Skin of body (tissue), 3 donors: Measurements from ENCODE around the gene ZNF17. TPM values are rescaled to one million over a fixed set of nuclear protein-coding genes. Genes with fewer than 3 reads are reported as not detected.

ENCODE experiments used
- DNase-seq: peaks from one replicate; lab custom pipeline; 2025; lab: John Stamatoyannopoulos, UW
- small RNA-seq: library from RNA; depleted of rRNA; stranded (forward); fragments of <200 nt; gene quantifications from one replicate; pipeline ENCODE3, GENCODE V24; 2014; ENCODE audit warnings: low replicate concordance
- total RNA-seq: library from RNA; depleted of rRNA; stranded (reverse); fragments of >200 nt; gene quantifications from one replicate; pipeline ENCODE4 v1.2.3, GENCODE V29; 2014

Gene ZNF17
- total RNA-seq, 1 donor from 2014 or later = 14.7 TPM

DNA sequence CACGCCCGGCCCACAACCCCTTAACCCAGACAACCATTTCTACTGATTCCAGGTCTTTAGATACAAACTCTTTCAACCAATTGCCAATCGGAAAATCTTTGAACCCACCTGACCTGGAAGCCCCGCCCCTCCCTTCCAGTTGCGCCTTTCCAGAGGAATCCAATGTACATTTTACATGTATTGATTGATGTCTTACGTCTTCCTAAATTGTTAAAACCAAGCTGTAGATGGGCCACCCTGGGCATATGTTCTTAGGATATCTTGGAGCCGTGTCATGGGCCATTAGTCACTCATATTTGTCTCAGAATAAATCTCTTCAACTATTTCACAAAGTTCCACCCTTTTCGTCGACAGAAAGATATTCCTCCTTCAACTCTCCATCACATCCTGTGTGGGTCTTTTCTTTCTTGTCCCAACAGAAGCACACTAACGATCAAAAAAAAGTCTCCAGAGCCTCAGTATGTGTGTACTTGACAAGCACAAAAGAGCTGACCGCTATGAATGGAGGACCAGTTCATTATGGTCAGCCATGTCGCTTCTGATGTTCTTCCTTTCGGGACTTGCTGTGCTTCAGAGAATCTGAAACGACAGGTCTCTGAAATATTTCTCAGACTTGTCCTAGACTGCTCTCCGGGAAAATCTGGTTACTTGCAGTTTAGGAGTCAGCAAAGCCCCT, 23.6 kb downstream of the ZNF17 start:
- DNase-seq = peak; percentile 58

GRCh38 chr19:57435062-57435978, 24.4 kb downstream of the ZNF17 start, which contains the start of gene ZNF749:
TSS of gene ZNF749 (plus strand) at chr19:57435325. CDS start at chr19:57435579, 254 bp downstream.
- DNase-seq = peak; percentile 96

DNA sequence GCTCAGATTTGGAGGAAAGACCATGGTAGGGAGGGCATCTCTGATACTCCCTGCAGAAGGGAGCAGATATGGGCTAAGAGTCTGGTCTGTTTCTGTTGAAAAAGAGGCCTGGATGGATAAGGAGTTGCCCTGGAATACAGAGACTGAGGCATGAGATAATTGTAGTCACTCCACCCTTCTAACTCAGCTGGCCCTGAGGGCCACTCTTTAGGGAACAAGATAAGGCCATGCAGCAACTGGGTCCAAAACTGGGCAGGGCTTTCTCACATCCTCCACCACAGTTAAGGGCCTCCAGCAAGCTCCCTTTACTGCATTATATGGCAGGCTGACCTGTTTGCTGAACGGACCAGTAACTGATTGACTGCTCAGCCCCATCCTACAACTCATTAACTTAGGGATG, 25.5 kb downstream of the ZNF17 start:
- no peak for DNase-seq

- DNase-seq = no peak
Observed at GRCh38 chr19:57437931-57438330, 27.0 kb downstream of the ZNF17 start.

GRCh38 chr19:57438925-57439324, 28.0 kb downstream of the ZNF17 start:
- DNase-seq = no peak

- DNase-seq = no peak
Observed at GRCh38 chr19:57441979-57442752, 31.2 kb downstream of the ZNF17 start.

GRCh38 chr19:57443121-57443696, 32.2 kb downstream of the ZNF17 start:
- no peak for DNase-seq

DNA sequence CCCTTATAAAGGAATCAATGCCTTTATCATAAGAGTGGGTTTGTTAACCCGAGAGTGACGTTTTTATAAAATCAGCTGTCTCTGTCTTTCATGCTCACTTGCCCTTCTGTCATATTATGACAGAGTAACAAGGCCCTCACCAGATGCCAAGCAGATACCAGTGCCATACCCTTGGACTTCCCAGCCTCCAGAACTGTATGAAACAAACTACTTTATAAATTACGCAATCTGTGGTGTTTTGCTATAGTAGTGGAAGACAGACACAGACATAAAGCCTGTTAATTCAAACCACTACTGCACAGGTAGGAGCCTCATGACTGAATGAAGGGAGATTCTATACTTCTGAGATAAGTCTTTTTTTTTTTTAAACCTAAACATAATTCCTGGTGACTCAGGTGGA, 41.3 kb downstream of the ZNF17 start:
- DNase-seq = no peak

DNA sequence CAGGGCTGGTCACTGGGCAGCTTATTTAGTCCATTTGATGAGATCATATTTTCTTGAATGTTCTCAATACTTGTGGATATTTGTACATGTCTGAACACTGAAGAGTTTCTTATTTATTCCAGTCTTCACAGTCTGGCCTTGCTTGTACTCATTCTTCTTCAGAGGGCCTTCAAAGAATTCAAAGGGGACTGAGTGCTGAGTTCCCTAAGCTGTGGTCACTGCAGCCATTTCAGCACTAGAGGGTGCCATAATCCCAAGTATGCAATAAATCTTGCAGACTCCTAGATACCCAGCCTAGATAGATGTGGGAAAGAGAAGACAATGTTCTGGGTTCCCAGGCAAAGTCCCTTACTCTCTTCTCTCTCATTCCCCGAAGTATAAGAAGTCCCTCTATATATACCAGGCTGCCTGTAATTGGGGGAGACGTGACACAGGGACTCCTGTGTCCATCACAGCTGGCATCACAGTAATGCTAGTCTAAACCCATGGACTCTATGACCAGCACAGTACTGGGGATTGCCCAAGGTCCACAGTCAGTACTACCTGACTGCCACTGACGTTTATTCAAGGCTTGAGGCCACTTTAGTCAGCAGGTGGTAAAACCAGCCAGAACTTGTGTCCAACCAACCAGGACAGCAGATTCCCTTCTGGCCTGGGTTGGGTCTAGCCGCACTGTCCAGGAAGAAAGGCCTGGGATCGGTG, 54.9 kb downstream of the ZNF17 start:
- no peak for DNase-seq

- no peak for DNase-seq
Observed at GRCh38 chr19:57466489-57466888, 55.5 kb downstream of the ZNF17 start.

Small RNA genes lying within 50 kb of the gene (small RNA-seq; reads per million reads assigned to genes)
- gene VN1R107P = not detected

Other genes starting within 250 kb of the ZNF17 start
- not detected for gene DUXA, start 243.7 kb upstream of the ZNF17 start, total RNA-seq
- gene ZNF264, start 219.7 kb upstream of the ZNF17 start, total RNA-seq = 21.5 TPM
- 2.3 TPM for gene AURKC, start 180.1 kb upstream of the ZNF17 start, total RNA-seq
- gene ZNF805, start 170.5 kb upstream of the ZNF17 start, total RNA-seq = 27.9 TPM
- gene ZNF460, start 130.7 kb upstream of the ZNF17 start, total RNA-seq = 95.8 TPM
- 12.8 TPM for gene ZNF543, start 90.7 kb upstream of the ZNF17 start, total RNA-seq
- 10.2 TPM for gene ZNF304, start 59.9 kb upstream of the ZNF17 start, total RNA-seq
- gene TRAPPC2B, start 47.6 kb upstream of the ZNF17 start, total RNA-seq = 13.3 TPM
- 3.3 TPM for gene ZNF547, start 47.6 kb upstream of the ZNF17 start, total RNA-seq
- 35.6 TPM for gene ZNF548, start 21.3 kb upstream of the ZNF17 start, total RNA-seq
- gene ZNF749, start 24.2 kb downstream of the ZNF17 start, total RNA-seq = 12.6 TPM
- gene VN1R1, start 46.0 kb downstream of the ZNF17 start, total RNA-seq = 1.2 TPM
- gene ZNF772, start 66.4 kb downstream of the ZNF17 start, total RNA-seq = 13.9 TPM
- gene ZNF419, start 76.6 kb downstream of the ZNF17 start, total RNA-seq = 10.5 TPM
- 9.4 TPM for gene ZNF773, start 88.8 kb downstream of the ZNF17 start, total RNA-seq
- gene ZNF549, start 116.2 kb downstream of the ZNF17 start, total RNA-seq = 9.0 TPM
- gene ZNF550, start 148.7 kb downstream of the ZNF17 start, total RNA-seq = 14.2 TPM
- gene ZNF416, start 167.8 kb downstream of the ZNF17 start, total RNA-seq = 5.1 TPM
- 6.7 TPM for gene ZIK1, start 173.0 kb downstream of the ZNF17 start, total RNA-seq
- gene ZNF530, start 188.7 kb downstream of the ZNF17 start, total RNA-seq = 3.4 TPM
- gene ZNF134, start 203.1 kb downstream of the ZNF17 start, total RNA-seq = 21.2 TPM
- 17.7 TPM for gene ZNF211, start 222.0 kb downstream of the ZNF17 start, total RNA-seq